Heart right ventricle (tissue), 16 donors: ENCODE data around the gene ZRANB1. TPM values are rescaled to one million over a fixed set of nuclear protein-coding genes. Genes with fewer than 3 reads are reported as not detected.

Experiments
- ATAC-seq, 8 donors: fragments of 200-7000 bp; cut with Tn5 transposase; one replicate each; pipeline ENCODE4 v1.9.1; 2020; ENCODE audit warnings: mild to moderate bottlenecking in 8 of 8, moderate library complexity in 8 of 8, moderate number of reproducible peaks in 1 of 8
- DNase-seq, 2 donors: peaks; one replicate each; pipeline ENCODE4 v3.0.0-alpha.2; 2020
- H3K27ac ChIP-seq, 10 donors: fragments of 200-600 bp; sonication (generic) in 2 of 10; one replicate each; pipeline versions ENCODE4 v1.5.0 to v1.8.0; 2020 to 2022; ENCODE audit warnings: mild to moderate bottlenecking in 3 of 10
- H3K27me3 ChIP-seq, 7 donors: fragments of 200-600 bp; one replicate each; pipeline ENCODE4 v1.8.0; 2021 to 2022; ENCODE audit warnings: mild to moderate bottlenecking in 2 of 7
- H3K36me3 ChIP-seq, 9 donors: fragments of 200-600 bp; sonication (generic) in 1 of 9; one replicate each; pipeline versions ENCODE4 v1.5.0 to v1.8.0; 2020 to 2022; ENCODE audit warnings: mild to moderate bottlenecking in 2 of 9
- H3K4me1 ChIP-seq, 9 donors: fragments of 200-600 bp; sonication (generic) in 1 of 9; one replicate each; pipeline versions ENCODE4 v1.5.0 to v1.8.0; 2020 to 2022; ENCODE audit warnings: mild to moderate bottlenecking in 4 of 9
- H3K4me3 ChIP-seq, 10 donors: fragments of 200-600 bp; sonication (generic) in 2 of 10; one replicate each; pipeline versions ENCODE4 v1.5.0 to v1.8.0; 2020 to 2022; ENCODE audit warnings: mild to moderate bottlenecking in 7 of 10, moderate library complexity in 2 of 10
- H3K9me3 ChIP-seq, 11 donors: fragments of 200-600 bp in 10 of 11; sonication (generic) in 2 of 11; one replicate each; pipeline versions ENCODE4 v1.5.0 to v1.8.0; 2013 to 2022; ENCODE audit warnings: mild to moderate bottlenecking in 2 of 11, control low read depth in 1 of 11, moderate library complexity in 1 of 11
- CTCF ChIP-seq, 9 donors: fragments of 200-600 bp; sonication (generic) in 2 of 9; IDR thresholded peaks; one replicate each; pipeline versions ENCODE4 v1.5.0 to v1.8.0; 2021 to 2022; ENCODE audit warnings: antibody characterized with exemption in 9 of 9, mild to moderate bottlenecking in 5 of 9, moderate library complexity in 1 of 9
- WGBS, 2 donors: extraction: QIAGEN DNeasy Blood & Tissue Kit; methylation state at CpG; one replicate each; pipeline ENCODE4 v1.1.7; 2013; ENCODE audit warnings: inconsistent platforms in 1 of 2; 5-methylcytosine and 5-hydroxymethylcytosine counted together
- intact Hi-C, 10 donors: fragments of 100-400 bp; cut with DNase I; formaldehyde crosslinking; loops; one replicate each; pipeline versions ENCODE4 v1.11.1 to v1.14.2; 2022
- polyA plus RNA-seq, 2 donors: library from polyadenylated mRNA; stranded (reverse); fragments of 200-250 nt; gene quantifications; one replicate each; pipeline ENCODE4 v1.2.3, GENCODE V29; 2013
- total RNA-seq, 10 donors: library from RNA; stranded (reverse); fragmentation: NEBNext Ultra II Directional in 3 of 10; extraction: Animal tissue kit (Norgen Biotek cat#: 25700) in 3 of 10; gene quantifications; one replicate each; pipeline versions ENCODE4 v1.2.1 to v1.2.4, GENCODE V29; 2021 to 2023
- donor health status: Arrhythmogenic right ventricular cardiomyopathy.
- donor health status: ischemic (EF 13 %, LVEDD 7.1; RV severe dilation, severe dysfunction).
- donor health status: healthy with polysubstance abuse.
- donor health status: DM: no; HTN: yes; CAD: no.
- donor health status: DM: no; HTN: no; CAD: no.
- donor health status: ischemic (EF 25% LVEDD 6.9; RV normal size, moderate dysfunction).
- donor health status: ischemic (EF 25% LVEDD 5.7; RV mildly dilated, moderate dysfunction).
- donor health status: healthy.
- donor health status: DM: yes; HTN: yes; CAD: no.
- donor health status: Ischemic cardiomyopathy.
- donor health status: ischemic (EF 35%, LVEDD 5.7; RV mildly dilated, moderate dysfunction).
- donor health status: nonischemic (EF 11% LVEDD 7.7; RV severe dilation, severe dysfunction).
- donor health status: DM: yes; HTN: yes; CAD: no.
- donor health status: PGD.
- donor health status: ischemic (EF 29% LVEDD 5.4; RV normal size, mild dysfunction).
- donor health status: nonischemic (EF 23%, LVEDD 6.1; RV moderate dilation, normal function).

Gene ZRANB1
- total and polyA plus RNA-seq, 12 donors: 13.0 to 33.2 (median 27.5) TPM

- Histone ChIP-seq H3K27me3 (no peaks in the 10 kb centered on the region), H3K27ac (no peak overlapping the region), H3K9me3 (no peaks in the 10 kb centered on the region), H3K4me3 (no peak overlapping the region), H3K36me3 (peaks cover 0 to 71% (median 4%) of the 10 kb centered on the region in 9 donors), H3K4me1 (peaks cover 30 to 69% (median 44%) of the 10 kb centered on the region in 9 donors)
- ATAC-seq: no peak
- 82 to 85% methylated on average over 19 of the region's 19 CpGs for WGBS, 2 donors
- DNase-seq: peak in 1 of 2 donors; percentile 2
- no peak for TF ChIP-seq CTCF (IDR thresholded peaks at IDR 0.05)
- intact Hi-C loops: loop anchor here in 4 of 10 donors (5.0 to 10.0 kb wide), 3 partner anchors 33 to 150 kb away; no protein-coding TSS in a partner anchor
Observed at GRCh38 chr10:125004571-125005311, 62.8 kb downstream of the ZRANB1 start.

- H3K4me1 ChIP-seq: peaks cover 22 to 68% (median 41%) of the 10 kb centered on the region in 9 donors
- H3K36me3 ChIP-seq: peaks cover 0 to 63% (median 4%) of the 10 kb centered on the region in 9 donors
- intact Hi-C loops: loop anchor here in 3 of 10 donors (10.0 kb wide), 2 partner anchors 49 to 149 kb away; no protein-coding TSS in a partner anchor
- TF ChIP-seq CTCF (IDR thresholded peaks at IDR 0.05): no peak
- 92 to 96% methylated on average over 36 of the region's 36 CpGs for WGBS, 2 donors
- no peaks in the 10 kb centered on the region for H3K9me3 ChIP-seq
- no peak overlapping the region for H3K4me3 ChIP-seq
- no peak overlapping the region for H3K27ac ChIP-seq
- no peak for ATAC-seq
- no peak for DNase-seq
- H3K27me3 ChIP-seq: no peaks in the 10 kb centered on the region
Observed at GRCh38 chr10:125005312-125006187, 63.6 kb downstream of the ZRANB1 start.

GRCh38 chr10:125006188-125006680, 64.3 kb downstream of the ZRANB1 start:
- 87 to 91% methylated on average over 9 of the region's 9 CpGs for WGBS, 2 donors

More at GRCh38 chr10:125006188-125006680, 64.3 kb downstream of the ZRANB1 start:
- Histone ChIP-seq H3K4me3 (no peak overlapping the region), H3K27me3 (no peaks in the 10 kb centered on the region), H3K27ac (no peak overlapping the region), H3K36me3 (peaks cover 0 to 56% (median 4%) of the 10 kb centered on the region in 9 donors), H3K9me3 (no peaks in the 10 kb centered on the region), H3K4me1 (peaks cover 20 to 68% (median 41%) of the 10 kb centered on the region in 9 donors)
- ATAC-seq (no peak), DNase-seq (no peak)
- intact Hi-C loops: loop anchor here in 3 of 10 donors (10.0 kb wide), 2 partner anchors 49 to 149 kb away; no protein-coding TSS in a partner anchor
- TF ChIP-seq CTCF (IDR thresholded peaks at IDR 0.05): no peak
